GM13977 (cell line): ENCODE data around the gene SLC7A6.
A peak's percentile ranks its signal among the peaks of the same experiment; 100 is the strongest.

Experiments used
- DNase-seq: peaks from one replicate; pipeline ENCODE4 v3.0.0; 2012; ENCODE audit warnings: low spot score
- CTCF ChIP-seq: IDR thresholded peaks from 2 replicates; pipeline ENCODE4 v1.5.1; 2012; ENCODE audit warnings: mild to moderate bottlenecking, control low read depth; ENCODE audit not compliant: insufficient read depth; ENCODE audit errors: extremely low read depth, missing control alignments
- in situ Hi-C: fragments of 300-500 bp; cut with MboI; formaldehyde crosslinking; loops from one replicate; pipeline ENCODE4 v1.12.0; 2022; ENCODE audit warnings: low sequenced_read_pairs, low pct_unique_long_range_greater_than_20kb, mixed read lengths, inconsistent platforms; ENCODE audit not compliant: unreplicated experiment

The SLC7A6 gene

GRCh38 chr16:68272507-68273209 is 8.3 kb downstream of the SLC7A6 start:
- no peak for TF ChIP-seq CTCF
- no peak for DNase-seq
- in situ Hi-C loops, result no loop called here

- DNase-seq, result no peak
- no peak for TF ChIP-seq CTCF
- in situ Hi-C loops, result no loop called here
These were observed 9.1 kb downstream of the SLC7A6 start for GRCh38 chr16:68273459-68273858.

- no peak for TF ChIP-seq CTCF
- DNase-seq, result no peak
- in situ Hi-C loops, result no loop called here
These were observed 9.6 kb downstream of the SLC7A6 start for GRCh38 chr16:68273896-68274295.

- in situ Hi-C loops, result no loop called here
- no peak for DNase-seq
- TF ChIP-seq CTCF, result no peak
These were observed 10.1 kb downstream of the SLC7A6 start for GRCh38 chr16:68274441-68274840.

- peak; percentile 82 for DNase-seq
- in situ Hi-C loops, result no loop called here
- no peak for TF ChIP-seq CTCF
These were observed 11.4 kb downstream of the SLC7A6 start for GRCh38 chr16:68275611-68276191.

- no peak for TF ChIP-seq CTCF
- in situ Hi-C loops, result no loop called here
- DNase-seq, result no peak
These were observed 11.9 kb downstream of the SLC7A6 start for GRCh38 chr16:68276223-68276622.
